Kidney (tissue), 14 donors: ENCODE data around the gene GGT7. TPM values are rescaled to one million over a fixed set of nuclear protein-coding genes. Genes with fewer than 3 reads are reported as not detected.

Source experiments
- DNase-seq, 5 donors: peaks; one replicate each; pipeline ENCODE4 v3.0.0-alpha.2; 2013 to 2020
- FAIRE-seq: peaks from 2 replicates; lab custom pipeline; 2012; peaks lifted over from hg19 to GRCh38; lab: Jason Lieb, UNC
- H3K27ac ChIP-seq, 2 donors: one replicate each; pipeline ENCODE4 v1.7.0; 2013; ENCODE audit warnings: low read depth in 2 of 2, low read length in 2 of 2, inconsistent platforms in 1 of 2
- H3K27me3 ChIP-seq: one replicate; pipeline ENCODE4 v1.7.1; 2013; ENCODE audit warnings: low read length, inconsistent platforms; ENCODE audit not compliant: control insufficient read depth, insufficient read depth
- H3K36me3 ChIP-seq, 3 donors: one replicate each; pipeline versions ENCODE4 v1.7.0 to v1.7.1; 2013; ENCODE audit warnings: low read length in 3 of 3, control low read depth in 1 of 3, inconsistent platforms in 1 of 3; ENCODE audit not compliant: insufficient read depth in 3 of 3, control insufficient read depth in 2 of 3
- H3K4me1 ChIP-seq, 3 donors: one replicate each; pipeline versions ENCODE4 v1.7.0 to v1.7.1; 2013; ENCODE audit warnings: low read length in 3 of 3, inconsistent platforms in 1 of 3, low read depth in 1 of 3; ENCODE audit not compliant: control insufficient read depth in 2 of 3, insufficient read depth in 2 of 3
- H3K4me3 ChIP-seq, 3 donors: one replicate each; pipeline versions ENCODE4 v1.7.0 to v1.8.1; 2013; ENCODE audit warnings: low read length in 3 of 3, control low read depth in 1 of 3, inconsistent platforms in 1 of 3
- H3K9ac ChIP-seq, 3 donors: one replicate each; pipeline versions ENCODE4 v1.7.0 to v1.7.1; 2013; ENCODE audit warnings: low read length in 3 of 3, control low read depth in 1 of 3, inconsistent platforms in 1 of 3
- H3K9me3 ChIP-seq, 3 donors: one replicate each; pipeline versions ENCODE4 v1.7.0 to v1.7.1; 2013; ENCODE audit warnings: low read length in 3 of 3, control low read depth in 1 of 3, inconsistent platforms in 1 of 3; ENCODE audit not compliant: control insufficient read depth in 2 of 3, insufficient read depth in 1 of 3
- intact Hi-C: fragments of 100-400 bp; cut with DNase I; formaldehyde crosslinking; loops from one replicate; pipeline ENCODE4 v1.11.1; 2022
- polyA plus RNA-seq: library from polyadenylated mRNA; stranded (reverse); fragments of 350-450 nt; fragmentation: Illumina TruSeq; extraction: RNeasy Lipid Tissue Mini Kit (QIAGEN cat#74804); gene quantifications from one replicate; pipeline ENCODE4 v1.2.3, GENCODE V29; 2014; ENCODE audit warnings: low read depth, low replicate concordance; ENCODE audit not compliant: insufficient read depth
- total RNA-seq: library from RNA; stranded (reverse); fragmentation: NEBNext Ultra II Directional; extraction: Animal tissue kit (Norgen Biotek cat#: 25700); gene quantifications from one replicate; pipeline ENCODE4 v1.2.1, GENCODE V29; 2021
- TF ChIP-seq, protein P1 (sequence below): IDR thresholded peaks from 3 replicates; pipeline ENCODE4 v1.5.1; 2012; ENCODE audit warnings: mild to moderate bottlenecking, moderate library complexity, borderline replicate concordance; ENCODE audit not compliant: insufficient read depth; ENCODE audit errors: extremely low read depth
- donor health status: control.
- donor health status: control.
- donor health status: control.
- donor health status: control.
- donor health status: control.
- donor health status: DM: yes; HTN: yes; CAD: no.
- donor health status: Normal renal cell carcinoma (clear cell type).

Gene GGT7
- total and polyA plus RNA-seq, 2 donors from 2014 or later: 24.3 to 27.0 TPM

DNA sequence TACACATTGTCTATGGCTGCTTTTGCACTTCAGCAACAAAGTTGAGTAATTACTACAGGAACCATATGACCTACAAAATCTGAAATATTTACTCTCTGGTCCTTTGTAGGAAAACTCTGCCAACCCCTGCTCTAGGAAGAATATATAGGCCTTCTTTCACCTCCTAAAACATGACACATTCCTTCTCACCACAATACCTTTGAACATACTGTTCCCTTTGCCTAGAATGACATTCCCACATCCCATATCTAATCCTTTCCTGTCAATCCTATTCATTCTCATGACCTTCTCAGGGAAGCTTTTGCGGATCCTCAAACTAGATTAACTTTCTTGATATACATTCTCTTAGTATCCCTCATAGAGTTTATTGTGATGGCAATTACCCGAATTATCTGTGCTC is 29.2 kb downstream of the GGT7 start:
- Histone ChIP-seq H3K27ac (no peak overlapping the region), H3K9ac (no peak overlapping the region), H3K27me3 (no peaks in the 10 kb centered on the region), H3K9me3 (no peaks in the 10 kb centered on the region), H3K4me3 (no peak overlapping the region), H3K4me1 (no peaks in the 10 kb centered on the region), H3K36me3 (no peaks in the 10 kb centered on the region)
- intact Hi-C loops: no loop called here
- DNase-seq: no peak
- TF ChIP-seq, protein P1, sequence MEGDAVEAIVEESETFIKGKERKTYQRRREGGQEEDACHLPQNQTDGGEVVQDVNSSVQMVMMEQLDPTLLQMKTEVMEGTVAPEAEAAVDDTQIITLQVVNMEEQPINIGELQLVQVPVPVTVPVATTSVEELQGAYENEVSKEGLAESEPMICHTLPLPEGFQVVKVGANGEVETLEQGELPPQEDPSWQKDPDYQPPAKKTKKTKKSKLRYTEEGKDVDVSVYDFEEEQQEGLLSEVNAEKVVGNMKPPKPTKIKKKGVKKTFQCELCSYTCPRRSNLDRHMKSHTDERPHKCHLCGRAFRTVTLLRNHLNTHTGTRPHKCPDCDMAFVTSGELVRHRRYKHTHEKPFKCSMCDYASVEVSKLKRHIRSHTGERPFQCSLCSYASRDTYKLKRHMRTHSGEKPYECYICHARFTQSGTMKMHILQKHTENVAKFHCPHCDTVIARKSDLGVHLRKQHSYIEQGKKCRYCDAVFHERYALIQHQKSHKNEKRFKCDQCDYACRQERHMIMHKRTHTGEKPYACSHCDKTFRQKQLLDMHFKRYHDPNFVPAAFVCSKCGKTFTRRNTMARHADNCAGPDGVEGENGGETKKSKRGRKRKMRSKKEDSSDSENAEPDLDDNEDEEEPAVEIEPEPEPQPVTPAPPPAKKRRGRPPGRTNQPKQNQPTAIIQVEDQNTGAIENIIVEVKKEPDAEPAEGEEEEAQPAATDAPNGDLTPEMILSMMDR: no peak
- FAIRE-seq: no peak

DNA sequence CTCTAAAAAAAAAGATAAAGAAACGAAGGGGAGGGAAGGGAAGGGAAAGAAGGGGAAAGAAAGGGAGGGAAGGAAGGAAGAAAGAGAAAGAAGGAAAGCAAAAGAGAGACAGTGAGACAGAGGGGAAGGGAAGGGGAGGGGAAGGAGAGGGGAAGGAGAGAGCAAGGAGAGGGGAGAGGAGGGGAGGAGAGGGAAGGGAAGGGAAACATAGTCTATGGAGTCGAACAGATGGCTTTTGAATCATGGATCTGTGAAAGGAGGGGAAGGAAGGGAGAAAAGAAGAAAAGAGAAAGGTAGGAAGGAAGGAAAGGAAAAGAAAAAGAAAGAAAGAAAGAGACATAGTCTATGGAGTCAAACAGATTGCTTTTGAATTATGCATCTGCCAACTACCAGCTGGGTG is 30.5 kb downstream of the GGT7 start:
- no peak overlapping the region for H3K4me3 ChIP-seq
- DNase-seq: no peak
- FAIRE-seq: no peak
- no peaks in the 10 kb centered on the region for H3K27me3 ChIP-seq
- H3K4me1 ChIP-seq: no peaks in the 10 kb centered on the region
- intact Hi-C loops: no loop called here
- TF ChIP-seq, protein P1: no peak
- no peak overlapping the region for H3K9ac ChIP-seq
- H3K36me3 ChIP-seq: no peaks in the 10 kb centered on the region
- no peak overlapping the region for H3K27ac ChIP-seq
- H3K9me3 ChIP-seq: no peaks in the 10 kb centered on the region

DNA sequence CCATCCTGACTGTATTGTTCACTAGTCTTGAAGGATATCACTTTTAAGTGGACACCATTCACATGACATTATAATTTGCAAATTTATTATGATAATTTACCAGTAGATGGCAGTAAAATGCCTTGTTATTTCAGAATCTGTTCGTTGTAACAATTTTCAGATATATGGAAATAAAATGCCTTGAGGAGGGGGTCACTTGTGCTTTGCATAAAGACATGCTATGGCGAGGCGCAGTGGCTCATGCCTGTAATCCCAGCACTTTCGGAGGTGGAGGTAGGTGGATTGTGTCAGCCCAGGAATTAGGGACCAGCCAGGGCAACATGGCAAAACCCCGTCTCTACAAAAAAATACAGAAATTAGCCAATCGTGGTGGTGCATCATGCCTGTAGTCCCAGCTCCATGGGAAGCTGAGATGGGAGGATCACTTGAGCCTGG is 38.2 kb downstream of the GGT7 start:
- intact Hi-C loops: no loop called here
- no peaks in the 10 kb centered on the region for H3K36me3 ChIP-seq
- H3K9me3 ChIP-seq: no peaks in the 10 kb centered on the region
- peak in 2 of 5 donors; percentile 31 to 37 for DNase-seq
- no peaks in the 10 kb centered on the region for H3K4me1 ChIP-seq
- H3K4me3 ChIP-seq: no peak overlapping the region
- no peaks in the 10 kb centered on the region for H3K27me3 ChIP-seq
- no peak overlapping the region for H3K27ac ChIP-seq
- H3K9ac ChIP-seq: no peak overlapping the region
- TF ChIP-seq, protein P1: peak; percentile 37
- no peak for FAIRE-seq

DNA sequence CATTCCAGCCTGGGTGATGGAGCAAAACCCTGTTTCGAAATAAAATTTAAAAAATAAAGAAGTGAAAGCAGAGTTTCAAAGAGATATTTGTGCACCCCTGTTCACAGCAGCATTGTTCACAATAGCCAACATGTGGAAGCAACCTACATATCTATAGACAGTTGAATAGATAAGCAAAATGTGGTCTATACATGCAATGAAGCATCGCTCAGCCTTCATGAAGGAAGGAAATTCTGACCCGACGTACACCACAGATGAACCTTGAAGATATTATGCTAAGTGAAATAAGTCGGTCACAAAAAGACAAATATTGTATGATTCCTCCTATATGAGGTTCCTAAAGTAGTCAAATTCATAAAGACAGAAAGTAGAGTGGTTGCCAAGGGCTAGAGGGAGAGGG is 40.7 kb downstream of the GGT7 start:
- DNase-seq: no peak
- Histone ChIP-seq H3K4me3 (no peak overlapping the region), H3K27ac (no peak overlapping the region), H3K27me3 (no peaks in the 10 kb centered on the region), H3K9ac (no peak overlapping the region), H3K9me3 (no peaks in the 10 kb centered on the region), H3K36me3 (no peaks in the 10 kb centered on the region), H3K4me1 (no peaks in the 10 kb centered on the region)
- intact Hi-C loops: no loop called here
- no peak for FAIRE-seq
- TF ChIP-seq, protein P1: no peak
